K562 (cell line): ENCODE data around the gene ZC3H12A. TPM values are rescaled to one million over a fixed set of nuclear protein-coding genes. Genes with fewer than 3 reads are reported as not detected.
"Not testable (repeated sequence)": the region's sequence is repeated elsewhere in the genome, so short reads cannot be mapped to it uniquely, and the experiment has no call there.

Experiments used
- ATAC-seq: fragments of 200-7000 bp; cut with Tn5 transposase; 3 replicates; pipeline ENCODE4 v1.9.1; 2020; ENCODE audit warnings: moderate library complexity
- BruUV-seq: library from RNA; stranded (reverse); fragments of 400-500 nt; replicated peaks from 2 replicates; lab custom pipeline; 2021; lab: Mats Ljungman, UMichigan
- CTCF ChIA-PET: fragments of 300-600 bp; formaldehyde crosslinking; extraction: SDS; loops from one replicate; lab custom pipeline; 2021; ENCODE audit warnings: low intra/inter-chr PET ratio; lab: Yijun Ruan, JAX
- POLR2A ChIA-PET: fragments of 300-600, 350-650 bp; sonication (Branson Sonifier 250); formaldehyde crosslinking; extraction: SDS; loops from one replicate; lab custom pipeline; 2021; ENCODE audit warnings: antibody characterized with exemption, inconsistent platforms; lab: Yijun Ruan, JAX
- DNase-seq, 4 experiments: peaks; one replicate each; pipeline versions ENCODE4 v3.0.0 to v3.0.0-alpha.2; 2011 to 2018; ENCODE audit warnings: low spot score in 3 of 4, mixed read lengths in 3 of 4; ENCODE audit errors: extremely low read depth in 1 of 4
- FAIRE-seq: peaks from 2 replicates; lab custom pipeline; 2011; peaks lifted over from hg19 to GRCh38; lab: Jason Lieb, UNC
- H2AFZ ChIP-seq: 2 replicates; pipeline ENCODE4 v1.6.0; 2011; ENCODE audit warnings: low read depth, low read length, control low read depth, inconsistent platforms
- H3K27ac ChIP-seq: fragments of 200-600 bp; 3 replicates; pipeline ENCODE4 v1.8.0; 2011; ENCODE audit warnings: low read depth, mild to moderate bottlenecking, control low read depth, inconsistent platforms, low read length, moderate library complexity, mixed read lengths; ENCODE audit errors: extremely low read depth
- H3K27me3 ChIP-seq, 2 experiments: fragments of 300-600 bp in 1 of 2; 2 replicates in 1 of 2; 3 replicates in 1 of 2; pipeline versions ENCODE4 v1.6.0 to v1.8.0; 2011; ENCODE audit warnings: inconsistent platforms in 2 of 2, low read length in 2 of 2, mild to moderate bottlenecking in 1 of 2, mixed read lengths in 1 of 2, moderate library complexity in 1 of 2; ENCODE audit not compliant: control insufficient read depth in 2 of 2, insufficient read depth in 2 of 2
- H3K36me3 ChIP-seq: fragments of 300-600 bp; 3 replicates; pipeline ENCODE4 v1.8.0; 2011; ENCODE audit warnings: mild to moderate bottlenecking, low read length, inconsistent platforms; ENCODE audit not compliant: control insufficient read depth, insufficient read depth
- H3K4me1 ChIP-seq, 2 experiments: fragments of 200-600 bp in 1 of 2; replicated peaks in 1 of 2; 2 replicates in 1 of 2; 3 replicates in 1 of 2; pipeline versions ENCODE4 v1.5.1 to v1.8.0; 2011; ENCODE audit warnings: inconsistent platforms in 2 of 2, low read length in 2 of 2, mild to moderate bottlenecking in 1 of 2, mixed read lengths in 1 of 2, moderate library complexity in 1 of 2; ENCODE audit not compliant: control insufficient read depth in 2 of 2, insufficient read depth in 2 of 2
- H3K4me2 ChIP-seq: 2 replicates; pipeline ENCODE4 v1.6.1; 2011; ENCODE audit warnings: low read length, control low read depth, inconsistent platforms, mixed read lengths; ENCODE audit not compliant: insufficient read depth
- H3K4me3 ChIP-seq: fragments of 200-600 bp; sonication (generic), shearing (Covaris generic); 2 replicates; pipeline ENCODE4 v1.5.1; 2016; ENCODE audit warnings: control low read depth, inconsistent platforms
- H3K79me2 ChIP-seq: fragments of 200-600 bp; 3 replicates; pipeline ENCODE4 v1.8.0; 2011; ENCODE audit warnings: low read length, inconsistent platforms; ENCODE audit not compliant: control insufficient read depth, insufficient read depth
- H3K9ac ChIP-seq, 2 experiments: 2 replicates each; pipeline versions ENCODE4 v1.6.0 to v1.6.1; 2011; ENCODE audit warnings: low read depth in 2 of 2, low read length in 2 of 2, control low read depth in 1 of 2, inconsistent platforms in 1 of 2, mild to moderate bottlenecking in 1 of 2, mixed read lengths in 1 of 2; ENCODE audit not compliant: insufficient read depth in 1 of 2
- H3K9me1 ChIP-seq: one replicate; pipeline ENCODE4 v1.6.0; 2011; ENCODE audit warnings: inconsistent platforms, mild to moderate bottlenecking, low read length, moderate library complexity; ENCODE audit not compliant: control insufficient read depth, insufficient read depth
- H3K9me3 ChIP-seq: replicated peaks from 2 replicates; pipeline ENCODE4 v1.5.1; 2011; ENCODE audit warnings: low read depth, low read length, inconsistent platforms; ENCODE audit not compliant: control insufficient read depth, insufficient read depth
- H4K20me1 ChIP-seq: replicated peaks from 2 replicates; pipeline ENCODE4 v1.6.1; 2011; ENCODE audit warnings: low read length, inconsistent platforms, mixed read lengths; ENCODE audit not compliant: control insufficient read depth, insufficient read depth
- BCOR ChIP-seq: fragments of 450-650 bp; IDR thresholded peaks from 2 replicates; pipeline ENCODE4 v1.6.1; 2016
- CBFA2T3 ChIP-seq: fragments of 450-650 bp; IDR thresholded peaks from 2 replicates; pipeline ENCODE4 v1.6.1; 2017
- KDM1A ChIP-seq, 2 experiments: fragments of 450-650 bp; IDR thresholded peaks; 2 replicates each; pipeline ENCODE4 v1.6.1; 2016; ENCODE audit warnings: mild to moderate bottlenecking in 2 of 2
- MEIS2 ChIP-seq: fragments of 450-650 bp; IDR thresholded peaks from 2 replicates; pipeline ENCODE4 v1.6.1; 2014; ENCODE audit warnings: mild to moderate bottlenecking; ENCODE audit not compliant: partially characterized antibody
- PRDM10 ChIP-seq: fragments of 450-650 bp; IDR thresholded peaks from 2 replicates; pipeline ENCODE4 v1.6.1; 2018; ENCODE audit not compliant: partially characterized antibody
- ZNF121 ChIP-seq: sonication (generic); formaldehyde crosslinking; conservative IDR thresholded peaks from 2 replicates; pipeline ENCODE4 v1.8.0; 2022; ENCODE audit warnings: missing genetic modification reagents
- ZNF384 ChIP-seq: IDR thresholded peaks from 2 replicates; pipeline ENCODE4 v1.6.1; 2012; ENCODE audit warnings: low read depth, low read length, improper control_type of control experiment
- WGBS: fragments of 100-300 bp; shearing (Covaris generic); methylation state at CpG from one replicate; pipeline ENCODE4 v1.1.6; 2016; ENCODE audit warnings: low coverage, mixed read lengths; ENCODE audit not compliant: insufficient coverage; ENCODE audit errors: missing lambda C conversion rate; 5-methylcytosine and 5-hydroxymethylcytosine counted together
- in situ Hi-C: fragments of 300-500 bp; cut with MboI; formaldehyde crosslinking; loops from 4 replicates; pipeline ENCODE4 v1.15.0; 2018; ENCODE audit warnings: inconsistent platforms, mixed read lengths
- intact Hi-C: fragments of 100-400 bp; cut with micrococcal nuclease; formaldehyde crosslinking; loops from 2 replicates; pipeline ENCODE4 v1.14.2; 2022
- polyA plus RNA-seq, 8 experiments: library from polyadenylated mRNA; depleted of rRNA in 4 of 8; stranded (reverse) in 5 of 8; unstranded in 3 of 8; fragments of >200 nt; fragmentation: Nextera tagmentation in 2 of 8; fragmentation: Illumina TruSeq in 1 of 8; extraction: Ambion mirVana in 2 of 8; extraction: Trizol in 1 of 8; gene quantifications; 2 replicates each; pipeline versions ENCODE4 v1.2.1 to v1.2.3, GENCODE V29; 2011 to 2014; ENCODE audit warnings: inconsistent platforms in 1 of 8, missing spikeins in 1 of 8
- total RNA-seq, 7 experiments: library from RNA; depleted of rRNA in 6 of 7; stranded (reverse); fragments of >200 nt in 6 of 7; fragmentation: Illumina TruSeq in 2 of 7; extraction: Trizol in 2 of 7; gene quantifications; 2 replicates each; pipeline versions ENCODE4 v1.2.1 to v1.2.3, GENCODE V29; 2011 to 2021; ENCODE audit warnings: low replicate concordance in 1 of 7

The ZC3H12A gene
- total and polyA plus RNA-seq, 9 of the 15 experiments (the other 6 are each of a cell fraction or from before 2014, with no cell fraction given) = 0.14 to 9.4 (median 6.7) TPM

DNA sequence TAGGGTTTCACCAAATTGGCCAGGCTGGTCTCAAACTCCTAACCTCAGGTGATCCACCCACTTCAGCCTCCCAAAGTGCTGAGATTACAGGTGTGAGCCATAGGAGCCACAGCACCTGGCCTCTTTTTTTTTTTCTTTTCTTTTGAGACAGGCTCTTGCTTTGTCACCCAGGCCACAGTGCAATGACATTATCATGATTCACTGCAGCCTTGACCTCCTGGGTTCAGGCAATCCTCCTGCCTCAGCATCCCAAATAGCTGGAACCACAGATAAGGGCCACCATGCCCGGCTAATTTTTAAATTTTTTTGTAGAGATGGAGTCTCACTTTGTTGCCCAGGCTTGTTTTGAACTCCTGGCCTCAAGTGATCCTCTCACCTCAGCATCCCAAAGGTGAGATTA lies 55.5 kb downstream of the ZC3H12A start:
- POLR2A ChIA-PET = interaction anchor here (0.6 to 0.7 kb wide), 3 partner anchors 51 to 445 kb away, joined by 3 to 5 read pairs (median 3); no protein-coding TSS in a partner anchor
- H3K4me1 ChIP-seq, H3K4me2 ChIP-seq, ATAC-seq, H4K20me1 ChIP-seq, intact Hi-C loops, H3K79me2 ChIP-seq, H3K27me3 ChIP-seq, H2AFZ ChIP-seq, H3K36me3 ChIP-seq, FAIRE-seq, H3K27ac ChIP-seq, H3K9me1 ChIP-seq, H3K9ac ChIP-seq, H3K9me3 ChIP-seq, H3K4me3 ChIP-seq, CTCF ChIA-PET, BruUV-seq, in situ Hi-C loops: not testable (repeated sequence)
- peak in 1 of 4 experiments; percentile 14 for DNase-seq
- TF ChIP-seq MEIS2 = peak; percentile 31
- TF ChIP-seq CBFA2T3 = peak; percentile 34; the same call in 1 of the 2 replicates
- TF ChIP-seq KDM1A (IDR thresholded peaks at IDR 0.05) = 0 out of 4 replicates have a peak, but pooled peaks of 1 of the 2 experiments have one; percentile 10
- WGBS = 0% methylated on average over 1 of the region's 1 CpG

GRCh38 chr1:37532418-37533156 lies 58.2 kb downstream of the ZC3H12A start:
- BruUV-seq, CTCF ChIA-PET: not testable (repeated sequence)
- POLR2A ChIA-PET = interaction anchor here (0.7 to 1.2 kb wide), 3 partner anchors 11 to 18 kb away, joined by 3 to 4 read pairs (median 4); no protein-coding TSS in a partner anchor

More at GRCh38 chr1:37532418-37533156, 58.2 kb downstream of the ZC3H12A start:
- not testable (repeated sequence) for H3K9me3 ChIP-seq, FAIRE-seq, H3K4me3 ChIP-seq, H3K27ac ChIP-seq, H3K9me1 ChIP-seq, H3K9ac ChIP-seq, H2AFZ ChIP-seq
- ATAC-seq = peak; percentile 57
- TF ChIP-seq ZNF121 (CRISPR knock-in tag) (0 out of 2 replicates have a peak, but pooled peaks have one; percentile 9), BCOR (peak; percentile 28; the same call in 1 of the 2 replicates), ZNF384 (peak; percentile 78), PRDM10 (peak; percentile 72)
- TF ChIP-seq, all 486 proteins: peak for 4; not testable (repeated sequence) for 482
- H4K20me1 ChIP-seq, intact Hi-C loops, in situ Hi-C loops, H3K4me1 ChIP-seq, H3K79me2 ChIP-seq, H3K4me2 ChIP-seq, DNase-seq, H3K27me3 ChIP-seq: not testable (repeated sequence)
- WGBS = 63% methylated on average over 4 of the region's 4 CpGs
- H3K36me3 ChIP-seq = peaks cover 27% of the 10 kb centered on the region
